Measurements from ENCODE around the gene HLA-DPA1.

The HLA-DPA1 gene

DNA sequence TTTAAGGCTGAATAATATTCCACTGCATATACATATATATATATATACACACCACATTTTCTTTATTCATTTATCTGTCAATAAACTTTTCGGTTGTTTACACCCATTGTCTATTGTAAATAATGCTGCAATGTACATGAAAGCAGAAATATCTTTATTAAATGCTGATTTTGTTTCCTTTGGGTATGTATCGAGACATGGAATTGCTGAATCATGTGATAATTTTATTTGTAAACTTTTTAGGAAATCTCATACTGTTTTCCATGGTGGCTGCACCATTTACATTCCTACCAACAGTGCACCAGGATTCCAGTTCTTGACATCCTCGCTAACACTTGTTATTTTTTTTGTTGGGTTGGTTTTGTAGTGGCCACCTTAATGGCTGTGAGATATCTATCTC, 49.9 kb downstream of the HLA-DPA1 start:
- no peaks in the 10 kb centered on the region for H3F3A ChIP-seq (ENCODE audit: low read depth)
- no peak overlapping the region for H2AFZ ChIP-seq (ENCODE audit: low read length)
- no peaks in the 10 kb centered on the region for H4K20me1 ChIP-seq (ENCODE audit: insufficient read depth, low read length, poor library complexity, severe bottlenecking)
- no peaks in the 10 kb centered on the region for H3K9me2 ChIP-seq (replicated peaks; ENCODE audit: low read depth, low read length)
- H3K4me1 ChIP-seq (ENCODE audit: insufficient read depth, low read length, poor library complexity, severe bottlenecking) = peaks cover 9% of the 10 kb centered on the region
- no peaks in the 10 kb centered on the region for H3K79me2 ChIP-seq (ENCODE audit: insufficient read depth, low read length)
- H3K9me3 ChIP-seq (ENCODE audit: insufficient read depth, low read depth, low read length) = no peaks in the 10 kb centered on the region
- no peak overlapping the region for H3K9ac ChIP-seq (ENCODE audit: low read depth, low read length, poor library complexity, severe bottlenecking)
- H3K4me2 ChIP-seq (ENCODE audit: low read depth, low read length, poor library complexity, severe bottlenecking) = no peak overlapping the region
- no peaks in the 10 kb centered on the region for H3K36me3 ChIP-seq (ENCODE audit: insufficient read depth, low read length)
- no peaks in the 10 kb centered on the region for H3K27me3 ChIP-seq (ENCODE audit: insufficient read depth, low read length, poor library complexity, severe bottlenecking)
- no peak overlapping the region for H3K4me3 ChIP-seq (ENCODE audit: low read length, poor library complexity, severe bottlenecking)
- TF ChIP-seq, protein P1, sequence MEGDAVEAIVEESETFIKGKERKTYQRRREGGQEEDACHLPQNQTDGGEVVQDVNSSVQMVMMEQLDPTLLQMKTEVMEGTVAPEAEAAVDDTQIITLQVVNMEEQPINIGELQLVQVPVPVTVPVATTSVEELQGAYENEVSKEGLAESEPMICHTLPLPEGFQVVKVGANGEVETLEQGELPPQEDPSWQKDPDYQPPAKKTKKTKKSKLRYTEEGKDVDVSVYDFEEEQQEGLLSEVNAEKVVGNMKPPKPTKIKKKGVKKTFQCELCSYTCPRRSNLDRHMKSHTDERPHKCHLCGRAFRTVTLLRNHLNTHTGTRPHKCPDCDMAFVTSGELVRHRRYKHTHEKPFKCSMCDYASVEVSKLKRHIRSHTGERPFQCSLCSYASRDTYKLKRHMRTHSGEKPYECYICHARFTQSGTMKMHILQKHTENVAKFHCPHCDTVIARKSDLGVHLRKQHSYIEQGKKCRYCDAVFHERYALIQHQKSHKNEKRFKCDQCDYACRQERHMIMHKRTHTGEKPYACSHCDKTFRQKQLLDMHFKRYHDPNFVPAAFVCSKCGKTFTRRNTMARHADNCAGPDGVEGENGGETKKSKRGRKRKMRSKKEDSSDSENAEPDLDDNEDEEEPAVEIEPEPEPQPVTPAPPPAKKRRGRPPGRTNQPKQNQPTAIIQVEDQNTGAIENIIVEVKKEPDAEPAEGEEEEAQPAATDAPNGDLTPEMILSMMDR (conservative IDR thresholded peaks at IDR 0.05; ENCODE audit: low read length) = no peak
- no peak for TF ChIP-seq EZH2phosphoT487 (IDR thresholded peaks at IDR 0.05; ENCODE audit: borderline replicate concordance)

DNA sequence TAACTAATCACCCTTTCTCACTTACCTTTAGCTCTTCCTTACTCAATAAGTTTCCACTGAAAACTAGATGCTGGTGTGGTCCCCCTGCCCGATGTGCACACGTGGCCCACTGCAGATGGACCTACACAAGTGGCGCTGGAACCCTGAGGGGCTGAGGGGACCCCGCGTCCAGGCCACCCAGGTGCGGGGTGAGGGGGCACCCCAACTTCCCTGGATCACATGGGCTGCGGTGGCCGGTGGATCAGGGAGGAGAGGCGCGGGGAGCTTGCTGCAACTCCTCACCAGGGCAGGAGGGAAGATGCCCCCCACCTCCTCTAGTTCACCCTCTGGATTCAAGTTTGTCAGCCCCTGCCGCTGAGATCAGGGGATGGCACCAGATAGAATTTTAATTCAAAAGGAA, 51.5 kb downstream of the HLA-DPA1 start:
- no peak for TF ChIP-seq EZH2phosphoT487 (IDR thresholded peaks at IDR 0.05; ENCODE audit: borderline replicate concordance)
- TF ChIP-seq, protein P1 (conservative IDR thresholded peaks at IDR 0.05; ENCODE audit: low read length) = no peak
- H3K79me2 ChIP-seq (ENCODE audit: insufficient read depth, low read length) = no peaks in the 10 kb centered on the region
- no peaks in the 10 kb centered on the region for H3K36me3 ChIP-seq (ENCODE audit: insufficient read depth, low read length)
- H3K9me2 ChIP-seq (replicated peaks; ENCODE audit: low read depth, low read length) = no peaks in the 10 kb centered on the region
- H3K4me2 ChIP-seq (ENCODE audit: low read depth, low read length, poor library complexity, severe bottlenecking) = no peak overlapping the region
- H4K20me1 ChIP-seq (ENCODE audit: insufficient read depth, low read length, poor library complexity, severe bottlenecking) = no peaks in the 10 kb centered on the region
- no peaks in the 10 kb centered on the region for H3F3A ChIP-seq (ENCODE audit: low read depth)
- no peaks in the 10 kb centered on the region for H3K27me3 ChIP-seq (ENCODE audit: insufficient read depth, low read length, poor library complexity, severe bottlenecking)
- no peak overlapping the region for H3K9ac ChIP-seq (ENCODE audit: low read depth, low read length, poor library complexity, severe bottlenecking)
- H2AFZ ChIP-seq (ENCODE audit: low read length) = no peak overlapping the region
- no peak overlapping the region for H3K4me3 ChIP-seq (ENCODE audit: low read length, poor library complexity, severe bottlenecking)
- H3K9me3 ChIP-seq (ENCODE audit: insufficient read depth, low read depth, low read length) = no peaks in the 10 kb centered on the region
- H3K4me1 ChIP-seq (ENCODE audit: insufficient read depth, low read length, poor library complexity, severe bottlenecking) = peaks cover 9% of the 10 kb centered on the region

DNA sequence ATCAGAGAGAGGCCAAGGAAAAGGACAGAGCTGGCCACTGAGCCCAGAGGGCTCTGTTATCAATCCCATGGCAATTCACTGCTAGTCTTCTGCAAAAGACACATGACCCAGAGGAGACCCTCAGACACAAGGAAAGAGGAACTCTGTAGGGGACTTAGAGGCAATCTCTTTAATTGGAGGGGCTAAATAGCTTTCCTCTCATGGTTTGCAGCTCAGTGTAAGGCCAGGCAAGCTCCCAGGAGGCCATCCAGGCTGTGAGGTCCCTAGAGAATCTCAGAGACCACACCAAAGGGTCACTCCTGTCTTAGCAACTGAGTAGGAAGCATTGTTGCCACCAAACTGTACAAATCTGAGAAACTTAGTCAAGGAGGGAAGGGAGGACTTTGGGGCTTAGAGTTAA, 54.1 kb downstream of the HLA-DPA1 start:
- Histone ChIP-seq H3K9me3 (ENCODE audit: insufficient read depth, low read depth, low read length) (no peaks in the 10 kb centered on the region), H3K27me3 (ENCODE audit: insufficient read depth, low read length, poor library complexity, severe bottlenecking) (no peaks in the 10 kb centered on the region), H3K4me1 (ENCODE audit: insufficient read depth, low read length, poor library complexity, severe bottlenecking) (peaks cover 9% of the 10 kb centered on the region), H3K36me3 (ENCODE audit: insufficient read depth, low read length) (no peaks in the 10 kb centered on the region), H2AFZ (ENCODE audit: low read length) (peak overlapping the region; percentile 78), H3K79me2 (ENCODE audit: insufficient read depth, low read length) (no peaks in the 10 kb centered on the region), H3K9me2 (replicated peaks; ENCODE audit: low read depth, low read length) (no peaks in the 10 kb centered on the region), H4K20me1 (ENCODE audit: insufficient read depth, low read length, poor library complexity, severe bottlenecking) (no peaks in the 10 kb centered on the region), H3F3A (ENCODE audit: low read depth) (no peaks in the 10 kb centered on the region), H3K4me2 (ENCODE audit: low read depth, low read length, poor library complexity, severe bottlenecking) (peak overlapping the region; percentile 51), H3K9ac (ENCODE audit: low read depth, low read length, poor library complexity, severe bottlenecking) (peak overlapping the region; percentile 27), H3K4me3 (ENCODE audit: low read length, poor library complexity, severe bottlenecking) (no peak overlapping the region)
- no peak for TF ChIP-seq EZH2phosphoT487 (IDR thresholded peaks at IDR 0.05; ENCODE audit: borderline replicate concordance)
- TF ChIP-seq, protein P1 (conservative IDR thresholded peaks at IDR 0.05; ENCODE audit: low read length) = no peak
